Esophagus squamous epithelium (tissue), 4 donors: ENCODE results near the gene CALM1.

Source experiments
- POLR2A ChIP-seq, 4 donors: fragments of 450-650 bp; IDR thresholded peaks; one replicate each; pipeline ENCODE4 v1.6.1; 2017; ENCODE audit warnings: antibody characterized with exemption in 4 of 4, mild to moderate bottlenecking in 4 of 4, moderate library complexity in 3 of 4
- TF ChIP-seq, protein P1 (sequence below), 6 experiments: fragments of 450-650 bp in 4 of 6; fragments of 200-600 bp in 2 of 6; sonication (generic) in 2 of 6; IDR thresholded peaks; one replicate each; pipeline ENCODE4 v1.5.1; 2016 to 2019; ENCODE audit warnings: antibody characterized with exemption in 6 of 6, mild to moderate bottlenecking in 4 of 6, moderate library complexity in 4 of 6

DNA sequence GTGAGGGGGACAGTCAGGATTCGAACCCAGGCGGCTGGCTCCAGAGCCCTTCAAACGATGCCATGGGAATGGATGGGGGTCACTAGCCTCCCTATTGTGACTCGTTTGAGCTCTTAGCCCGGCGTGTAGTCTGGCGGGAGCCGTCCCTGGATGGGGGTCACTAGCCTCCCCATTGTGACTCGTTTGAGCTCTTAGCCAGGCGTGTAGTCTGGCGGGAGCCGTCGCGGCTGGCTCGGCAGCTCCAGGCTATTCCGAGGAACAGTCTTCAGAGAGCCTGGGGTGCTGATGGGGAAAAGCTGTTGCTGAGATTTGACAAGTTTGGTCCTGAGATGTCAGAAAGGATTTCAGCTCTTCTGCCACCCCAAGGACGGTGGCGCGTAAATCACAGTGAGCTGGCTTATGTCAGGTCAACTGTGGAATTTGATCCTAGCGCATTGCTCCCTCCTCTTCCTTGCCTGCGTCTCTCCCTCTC lies 58.3 kb downstream of the CALM1 start:
- TF ChIP-seq, protein P1, sequence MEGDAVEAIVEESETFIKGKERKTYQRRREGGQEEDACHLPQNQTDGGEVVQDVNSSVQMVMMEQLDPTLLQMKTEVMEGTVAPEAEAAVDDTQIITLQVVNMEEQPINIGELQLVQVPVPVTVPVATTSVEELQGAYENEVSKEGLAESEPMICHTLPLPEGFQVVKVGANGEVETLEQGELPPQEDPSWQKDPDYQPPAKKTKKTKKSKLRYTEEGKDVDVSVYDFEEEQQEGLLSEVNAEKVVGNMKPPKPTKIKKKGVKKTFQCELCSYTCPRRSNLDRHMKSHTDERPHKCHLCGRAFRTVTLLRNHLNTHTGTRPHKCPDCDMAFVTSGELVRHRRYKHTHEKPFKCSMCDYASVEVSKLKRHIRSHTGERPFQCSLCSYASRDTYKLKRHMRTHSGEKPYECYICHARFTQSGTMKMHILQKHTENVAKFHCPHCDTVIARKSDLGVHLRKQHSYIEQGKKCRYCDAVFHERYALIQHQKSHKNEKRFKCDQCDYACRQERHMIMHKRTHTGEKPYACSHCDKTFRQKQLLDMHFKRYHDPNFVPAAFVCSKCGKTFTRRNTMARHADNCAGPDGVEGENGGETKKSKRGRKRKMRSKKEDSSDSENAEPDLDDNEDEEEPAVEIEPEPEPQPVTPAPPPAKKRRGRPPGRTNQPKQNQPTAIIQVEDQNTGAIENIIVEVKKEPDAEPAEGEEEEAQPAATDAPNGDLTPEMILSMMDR (IDR thresholded peaks at IDR 0.05), result no peak
- TF ChIP-seq POLR2A (IDR thresholded peaks at IDR 0.05), result no peak
